Motor neuron (in vitro differentiated cells): ENCODE results near the gene CCDC40. TPM values are rescaled to one million over a fixed set of nuclear protein-coding genes. Genes with fewer than 3 reads are reported as not detected.
A peak's percentile ranks its signal among the peaks of the same experiment; 100 is the strongest.

Experiments used
- ATAC-seq, 8 experiments: fragments of 200-7000 bp; cut with Tn5 transposase; replicated peaks in 6 of 8; 2 replicates each; pipeline ENCODE4 v1.8.0; 2021; ENCODE audit warnings: mild to moderate bottlenecking in 8 of 8, moderate library complexity in 8 of 8
- H3K27ac ChIP-seq, 2 donors: fragments of 250-450 bp; sonication (Bioruptor Pico); 2 replicates each; pipeline ENCODE4 v1.9.0; 2021; ENCODE audit warnings: antibody characterized with exemption in 2 of 2, mild to moderate bottlenecking in 2 of 2, moderate library complexity in 1 of 2
- H3K4me1 ChIP-seq, 2 donors: fragments of 250-450 bp; sonication (Bioruptor Pico); replicated peaks in 1 of 2; 2 replicates each; pipeline ENCODE4 v1.6.1; 2021; ENCODE audit warnings: antibody characterized with exemption in 2 of 2, mild to moderate bottlenecking in 2 of 2, moderate library complexity in 1 of 2
- H3K4me3 ChIP-seq, 5 donors: fragments of 250-450 bp; sonication (Bioruptor Pico); 2 replicates each; pipeline ENCODE4 v1.9.0; 2021; ENCODE audit warnings: antibody characterized with exemption in 5 of 5, mild to moderate bottlenecking in 5 of 5, moderate library complexity in 4 of 5
- WGBS, 10 experiments: fragments of 450-650 bp; shearing (Covaris generic); methylation state at CpG; one replicate each; pipeline ENCODE4 v1.0.0; 2022; 5-methylcytosine and 5-hydroxymethylcytosine counted together
- in situ Hi-C, 9 experiments: fragments of 400-800 bp; cut with MboI; loops; one replicate each; pipeline ENCODE4 v1.15.0; 2021; ENCODE audit warnings: low sequenced_read_pairs in 9 of 9, low pct_unique_long_range_greater_than_20kb in 2 of 9; ENCODE audit not compliant: unreplicated experiment in 9 of 9
- total RNA-seq, 8 experiments: library from RNA; unstranded; fragments of 300-600 nt; gene quantifications; 2 replicates each; pipeline versions ENCODE4 v1.2.3 to v1.2.4, GENCODE V29; 2022

CCDC40 gene
- total RNA-seq, 8 experiments from 2014 or later = 2.3 to 23.0 (median 8.2) TPM

GRCh38 chr17:80116921-80117380 lies 80.5 kb downstream of the CCDC40 start:
- H3K27ac ChIP-seq = peak overlapping the region in 1 of 2 donors; percentile 79
- ATAC-seq = no peak
- no peak overlapping the region for H3K4me3 ChIP-seq
- 75 to 80% methylated on average over 1 to 5 of the region's 13 CpGs; no CpG with 5 or more reads in 8 of the 10 experiments for WGBS, 10 experiments
- H3K4me1 ChIP-seq = peaks cover 9 to 17% of the 10 kb centered on the region in 2 donors
- in situ Hi-C loops = no loop called here

- Histone ChIP-seq H3K4me3 (no peak overlapping the region), H3K27ac (peak overlapping the region in 1 of 2 donors; percentile 79), H3K4me1 (peaks cover 9 to 17% of the 10 kb centered on the region in 2 donors)
- peak in 3 of 8 experiments; percentile 14 to 30 (median 17) for ATAC-seq
- in situ Hi-C loops = no loop called here
- no CpG with 5 or more reads among the region's 31 CpGs for WGBS, 10 experiments
Measured at GRCh38 chr17:80117491-80118401, 81.3 kb downstream of the CCDC40 start.

- Histone ChIP-seq H3K27ac (peak overlapping the region; percentile 26 to 37), H3K4me1 (peaks cover 9 to 17% of the 10 kb centered on the region in 2 donors), H3K4me3 (no peak overlapping the region)
- ATAC-seq = peak in 1 of 8 experiments; percentile 5
- in situ Hi-C loops = no loop called here
- 80 to 100% (median 100%) methylated on average over 1 to 6 of the region's 35 CpGs; no CpG with 5 or more reads in 5 of the 10 experiments for WGBS, 10 experiments
Measured at GRCh38 chr17:80118601-80119270, 82.3 kb downstream of the CCDC40 start.

- in situ Hi-C loops = no loop called here
- Histone ChIP-seq H3K4me3 (no peak overlapping the region), H3K4me1 (peaks cover 15 to 23% of the 10 kb centered on the region in 2 donors), H3K27ac (peak overlapping the region in 1 of 2 donors; percentile 37)
- WGBS, 10 experiments = 93 to 100% (median 100%) methylated on average over 1 to 6 of the region's 24 CpGs; no CpG with 5 or more reads in 5 of the 10 experiments
- ATAC-seq = peak in 4 of 8 experiments; percentile 14 to 39 (median 34)
Measured at GRCh38 chr17:80119271-80119791, 82.9 kb downstream of the CCDC40 start.

GRCh38 chr17:80119839-80120238 lies 83.4 kb downstream of the CCDC40 start:
- Histone ChIP-seq H3K4me3 (no peak overlapping the region), H3K4me1 (peaks cover 19 to 26% of the 10 kb centered on the region in 2 donors), H3K27ac (no peak overlapping the region)
- WGBS, 10 experiments = 80 to 100% (median 93%) methylated on average over 1 to 6 of the region's 9 CpGs; no CpG with 5 or more reads in 7 of the 10 experiments
- in situ Hi-C loops = no loop called here
- ATAC-seq = no peak

- 47 to 100% (median 90%) methylated on average over 3 to 14 of the region's 17 CpGs; no CpG with 5 or more reads in 6 of the 10 experiments for WGBS, 10 experiments
- ATAC-seq = no peak
- no peak overlapping the region for H3K4me3 ChIP-seq
- in situ Hi-C loops = no loop called here
- no peak overlapping the region for H3K27ac ChIP-seq
- H3K4me1 ChIP-seq = peaks cover 10 to 15% of the 10 kb centered on the region in 2 donors
Measured at GRCh38 chr17:80122026-80122575, 85.7 kb downstream of the CCDC40 start.

- H3K4me1 ChIP-seq = peaks cover 10 to 14% of the 10 kb centered on the region in 2 donors
- WGBS, 10 experiments = 60 to 100% (median 83%) methylated on average over 1 to 4 of the region's 6 CpGs; no CpG with 5 or more reads in 5 of the 10 experiments
- ATAC-seq = no peak
- in situ Hi-C loops = no loop called here
- H3K4me3 ChIP-seq = no peak overlapping the region
- H3K27ac ChIP-seq = no peak overlapping the region
Measured at GRCh38 chr17:80122926-80123505, 86.6 kb downstream of the CCDC40 start.

GRCh38 chr17:80123791-80124190 lies 87.3 kb downstream of the CCDC40 start:
- Histone ChIP-seq H3K27ac (peak overlapping the region; percentile 11 to 21), H3K4me3 (no peak overlapping the region), H3K4me1 (peaks cover 10 to 14% of the 10 kb centered on the region in 2 donors)
- ATAC-seq = peak in 5 of 8 experiments; percentile 4 to 59 (median 30)
- WGBS, 10 experiments = 50 to 96% (median 78%) methylated on average over 2 to 6 of the region's 15 CpGs; no CpG with 5 or more reads in 5 of the 10 experiments
- in situ Hi-C loops = no loop called here

- in situ Hi-C loops = no loop called here
- peak; percentile 9 to 94 (median 90) for ATAC-seq
- no peak overlapping the region for H3K4me3 ChIP-seq
- H3K27ac ChIP-seq = peak overlapping the region; percentile 11 to 21
- peaks cover 10 to 12% of the 10 kb centered on the region in 2 donors for H3K4me1 ChIP-seq
- 31 to 88% (median 66%) methylated on average over 4 to 11 of the region's 15 CpGs; no CpG with 5 or more reads in 5 of the 10 experiments for WGBS, 10 experiments
Measured at GRCh38 chr17:80124351-80124981, 88.0 kb downstream of the CCDC40 start.

GRCh38 chr17:80125656-80126448 lies 89.4 kb downstream of the CCDC40 start:
- Histone ChIP-seq H3K27ac (no peak overlapping the region), H3K4me3 (no peak overlapping the region), H3K4me1 (peaks cover 10% of the 10 kb centered on the region in 2 donors)
- in situ Hi-C loops = no loop called here
- WGBS, 10 experiments = 10 to 100% (median 69%) methylated on average over 1 to 13 of the region's 14 CpGs
- no peak for ATAC-seq

GRCh38 chr17:80126449-80126715 lies 89.9 kb downstream of the CCDC40 start:
- WGBS, 10 experiments = 29 to 83% (median 75%) methylated on average over 1 to 3 of the region's 3 CpGs; no CpG with 5 or more reads in 3 of the 10 experiments
- no peak for ATAC-seq
- peaks cover 10% of the 10 kb centered on the region in 2 donors for H3K4me1 ChIP-seq
- no peak overlapping the region for H3K27ac ChIP-seq
- no peak overlapping the region for H3K4me3 ChIP-seq
- in situ Hi-C loops = no loop called here
